Activated naive CD4-positive, alpha-beta T cell treated with Interleukin-2 at 50 U/mL for 16 hours (primary cell): ENCODE data around the gene KLHDC3.
A peak's percentile ranks its signal among the peaks of the same experiment; 100 is the strongest.

ENCODE experiments used
- DNase-seq: peaks from one replicate; pipeline ENCODE4 v3.0.0-alpha.2; 2020

KLHDC3 gene

GRCh38 chr6:43013843-43014433, at the start of gene KLHDC3, which contains the start of gene MEA1:
KLHDC3 (plus strand) TSS chr6:43014249; CDS start chr6:43017193, 2,944 bp downstream.
MEA1 (minus strand) TSS chr6:43013946; CDS start chr6:43013813, 133 bp downstream.
- peak; percentile 99 for DNase-seq

GRCh38 chr6:42966571-42966970, 47.5 kb upstream of the KLHDC3 start:
- DNase-seq: no peak

- DNase-seq: no peak
Measured at GRCh38 chr6:42967228-42967627, 46.8 kb upstream of the KLHDC3 start.

GRCh38 chr6:42968126-42968701, 45.8 kb upstream of the KLHDC3 start:
- DNase-seq: no peak

- DNase-seq: no peak
Measured at GRCh38 chr6:42968783-42969182, 45.3 kb upstream of the KLHDC3 start.

GRCh38 chr6:42969431-42969830, 44.6 kb upstream of the KLHDC3 start:
- no peak for DNase-seq

- no peak for DNase-seq
Measured at GRCh38 chr6:42969934-42970333, 44.1 kb upstream of the KLHDC3 start.

GRCh38 chr6:42970871-42971612, 43.0 kb upstream of the KLHDC3 start:
- DNase-seq: no peak

- DNase-seq: no peak
Measured at GRCh38 chr6:42971746-42972327, 42.2 kb upstream of the KLHDC3 start.

GRCh38 chr6:42973926-42974325, 40.1 kb upstream of the KLHDC3 start:
- DNase-seq: no peak

- DNase-seq: no peak
Measured at GRCh38 chr6:42974919-42975505, 39.0 kb upstream of the KLHDC3 start.

- DNase-seq: peak; percentile 22
Measured at GRCh38 chr6:42978487-42978838, 35.6 kb upstream of the KLHDC3 start.

- peak; percentile 89 for DNase-seq
Measured at GRCh38 chr6:42978839-42979522, 35.1 kb upstream of the KLHDC3 start, which contains the start of gene PEX6. PEX6 (minus strand) TSS chr6:42979181; CDS start chr6:42979150, 31 bp downstream.

GRCh38 chr6:42979523-42980177, 34.4 kb upstream of the KLHDC3 start:
- no peak for DNase-seq

GRCh38 chr6:42981836-42982235, 32.2 kb upstream of the KLHDC3 start:
- no peak for DNase-seq

GRCh38 chr6:42984001-42984923, 29.8 kb upstream of the KLHDC3 start, which contains the start of gene PPP2R5D:
PPP2R5D (plus strand) TSS chr6:42984570; CDS start chr6:42984678, 108 bp downstream.
- DNase-seq: peak; percentile 99

- DNase-seq: peak; percentile 14
Measured at GRCh38 chr6:42984924-42985475, 29.0 kb upstream of the KLHDC3 start.

GRCh38 chr6:42987533-42988451, 26.3 kb upstream of the KLHDC3 start:
- no peak for DNase-seq

- no peak for DNase-seq
Measured at GRCh38 chr6:42988486-42989020, 25.5 kb upstream of the KLHDC3 start.
